GM12872 (cell line): ENCODE measurements around the gene STRADB.

Experiments used
- TF ChIP-seq, protein P1 (sequence below): IDR thresholded peaks from 3 replicates; pipeline ENCODE4 v1.5.1; 2011; ENCODE audit warnings: low read depth, mild to moderate bottlenecking, low read length, moderate library complexity; ENCODE audit not compliant: insufficient read depth

STRADB gene

DNA sequence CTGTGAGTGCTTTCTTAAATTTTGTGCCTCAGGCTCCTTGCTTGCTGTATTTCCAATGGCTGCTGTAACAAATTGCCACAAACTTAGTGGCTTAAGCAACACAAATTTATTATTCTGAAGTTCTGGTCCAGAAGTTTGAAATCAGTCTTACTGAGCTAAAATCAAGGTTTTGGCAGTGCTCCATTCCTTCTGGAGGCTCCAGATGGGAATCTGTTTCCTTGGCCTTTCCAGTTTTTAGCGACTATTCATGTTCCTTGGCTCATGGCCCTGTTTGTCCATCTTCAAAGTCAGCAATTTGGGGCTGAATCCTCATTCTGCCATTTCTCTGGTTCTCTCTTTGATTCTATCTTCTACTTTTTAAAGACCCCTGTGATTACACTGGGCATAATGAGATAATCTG is 31.8 kb downstream of the STRADB start:
- TF ChIP-seq, protein P1, sequence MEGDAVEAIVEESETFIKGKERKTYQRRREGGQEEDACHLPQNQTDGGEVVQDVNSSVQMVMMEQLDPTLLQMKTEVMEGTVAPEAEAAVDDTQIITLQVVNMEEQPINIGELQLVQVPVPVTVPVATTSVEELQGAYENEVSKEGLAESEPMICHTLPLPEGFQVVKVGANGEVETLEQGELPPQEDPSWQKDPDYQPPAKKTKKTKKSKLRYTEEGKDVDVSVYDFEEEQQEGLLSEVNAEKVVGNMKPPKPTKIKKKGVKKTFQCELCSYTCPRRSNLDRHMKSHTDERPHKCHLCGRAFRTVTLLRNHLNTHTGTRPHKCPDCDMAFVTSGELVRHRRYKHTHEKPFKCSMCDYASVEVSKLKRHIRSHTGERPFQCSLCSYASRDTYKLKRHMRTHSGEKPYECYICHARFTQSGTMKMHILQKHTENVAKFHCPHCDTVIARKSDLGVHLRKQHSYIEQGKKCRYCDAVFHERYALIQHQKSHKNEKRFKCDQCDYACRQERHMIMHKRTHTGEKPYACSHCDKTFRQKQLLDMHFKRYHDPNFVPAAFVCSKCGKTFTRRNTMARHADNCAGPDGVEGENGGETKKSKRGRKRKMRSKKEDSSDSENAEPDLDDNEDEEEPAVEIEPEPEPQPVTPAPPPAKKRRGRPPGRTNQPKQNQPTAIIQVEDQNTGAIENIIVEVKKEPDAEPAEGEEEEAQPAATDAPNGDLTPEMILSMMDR: no peak

DNA sequence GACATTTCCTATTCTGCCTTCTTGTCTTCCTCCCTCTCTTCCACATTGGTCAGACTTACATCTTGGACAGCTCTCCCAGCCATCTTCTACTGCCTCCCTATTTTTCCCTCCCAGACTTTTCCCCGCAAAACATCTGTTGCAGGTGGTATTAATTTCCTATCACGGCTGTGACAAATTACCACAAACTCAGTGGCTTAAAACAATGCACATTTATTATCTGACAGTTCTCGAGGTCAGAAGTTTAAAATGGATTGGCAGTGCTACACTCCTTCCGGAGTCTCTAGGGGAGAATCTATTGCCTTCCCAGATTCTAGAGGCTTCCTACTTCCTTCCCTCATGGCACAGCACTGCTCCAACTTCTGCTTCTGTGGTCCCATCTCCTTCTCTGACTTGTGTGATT is 33.3 kb downstream of the STRADB start:
- TF ChIP-seq, protein P1: no peak

DNA sequence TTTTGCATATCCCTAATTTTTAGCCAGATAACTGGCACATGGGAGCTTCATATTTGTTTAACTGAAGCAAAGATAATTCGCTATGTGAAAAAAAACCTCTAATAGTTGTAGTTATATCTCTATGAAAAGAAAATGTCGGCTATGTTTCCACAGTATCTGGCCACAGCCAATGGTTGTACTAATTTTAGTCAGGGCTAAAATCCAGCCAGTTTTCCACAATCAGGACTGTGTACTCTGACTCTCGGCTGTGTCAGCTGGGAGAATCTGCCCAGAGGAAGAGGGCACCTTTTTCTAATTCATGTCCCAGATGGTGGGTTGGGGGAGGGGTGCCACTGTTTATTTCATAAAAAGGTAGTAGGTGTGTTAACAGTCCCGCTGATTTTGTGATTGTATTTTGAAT is 38.8 kb downstream of the STRADB start:
- TF ChIP-seq, protein P1: no peak

DNA sequence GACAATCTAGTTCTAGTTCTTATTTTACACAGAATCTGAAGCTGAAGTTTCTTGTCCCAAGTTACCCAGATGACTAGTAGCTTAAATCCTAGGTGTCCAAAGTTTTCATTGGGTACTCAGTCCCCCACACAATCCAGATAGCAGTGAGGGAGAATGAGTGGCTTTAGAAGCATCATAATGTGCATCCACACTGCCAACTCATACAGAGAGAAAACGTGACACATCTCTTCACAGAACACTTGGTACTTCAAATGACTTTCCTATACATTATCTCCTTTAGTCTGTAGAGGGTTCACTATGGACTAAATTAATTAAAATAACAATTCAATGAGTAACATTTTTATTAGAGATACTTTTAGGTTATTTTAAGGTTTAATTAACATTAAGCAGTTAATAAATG is 45.2 kb downstream of the STRADB start:
- TF ChIP-seq, protein P1: no peak

DNA sequence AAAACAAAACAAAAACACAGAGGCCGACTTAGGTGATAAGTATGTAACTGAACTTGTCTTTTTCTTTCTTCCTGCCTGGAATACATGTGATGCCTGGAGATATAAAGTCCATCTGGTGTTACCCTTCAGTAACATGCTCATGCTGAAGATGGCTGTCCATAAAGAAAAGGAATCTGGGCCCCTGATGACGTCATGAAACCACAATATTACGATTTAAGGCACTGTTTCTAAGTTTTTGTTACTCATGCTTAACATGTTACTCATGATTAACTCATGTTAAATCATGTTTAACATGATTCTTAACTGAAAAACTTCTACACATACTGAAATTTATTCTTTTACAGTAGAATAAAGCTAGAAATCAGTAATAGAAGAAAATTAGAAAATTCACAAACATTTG is 49.0 kb downstream of the STRADB start:
- TF ChIP-seq, protein P1: no peak

DNA sequence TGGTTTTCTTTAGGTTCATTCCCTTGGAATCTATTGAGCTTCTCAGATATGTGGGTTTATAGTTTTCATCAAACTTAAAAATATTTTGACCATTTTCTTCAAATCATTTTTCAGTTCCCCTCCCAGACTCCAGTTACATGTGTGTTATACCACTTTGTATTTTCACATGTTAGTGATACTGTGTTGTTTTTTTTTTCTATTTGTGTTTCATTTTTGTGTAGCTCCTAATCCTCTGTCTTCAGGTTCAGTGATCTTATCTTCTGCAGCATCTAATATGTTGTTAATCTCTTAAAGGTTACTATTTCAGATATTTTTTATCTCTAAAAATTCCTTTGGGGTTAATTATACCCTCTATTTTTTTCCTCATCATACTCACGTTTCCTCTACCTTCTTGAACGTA is 51.2 kb downstream of the STRADB start:
- TF ChIP-seq, protein P1: no peak

DNA sequence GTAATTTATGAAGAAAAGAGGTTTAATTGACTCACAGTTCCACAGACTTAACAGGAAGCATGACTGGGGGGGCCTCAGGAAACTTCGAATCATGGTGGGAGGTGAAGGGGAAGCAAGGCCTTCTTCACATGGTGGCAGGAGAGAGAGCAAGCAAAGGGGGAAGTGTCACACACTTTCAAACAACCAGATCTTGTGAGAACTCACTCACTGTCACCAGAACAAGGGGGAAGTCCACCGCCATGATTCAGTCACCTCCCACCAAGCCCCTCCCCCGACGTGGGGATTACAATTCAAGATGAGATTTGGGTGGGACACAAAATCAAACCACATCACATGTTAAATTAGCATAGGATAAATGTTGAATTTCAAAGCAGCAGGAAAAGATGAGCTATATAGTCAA is 56.2 kb downstream of the STRADB start:
- TF ChIP-seq, protein P1: no peak

DNA sequence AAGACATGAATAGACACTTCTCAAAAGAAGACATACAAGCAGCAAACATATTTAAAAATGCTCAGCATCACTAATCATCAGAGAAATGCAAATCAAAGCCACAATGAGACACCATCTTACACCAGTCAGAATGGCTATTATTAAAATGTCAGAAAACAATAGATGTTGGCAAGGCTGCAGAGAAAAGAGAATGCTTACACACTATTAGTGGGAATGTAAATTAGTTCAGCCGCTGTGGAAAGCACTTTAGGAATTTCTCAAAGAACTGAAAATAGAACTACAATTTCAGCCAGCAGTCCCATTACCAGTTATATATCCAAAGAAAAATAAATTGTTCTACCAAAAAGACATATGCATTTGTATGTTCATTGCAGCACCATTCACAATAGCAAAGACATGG is 61.7 kb downstream of the STRADB start:
- TF ChIP-seq, protein P1: no peak
